HCT116 (cell line): Measurements from ENCODE around the gene RAD52.

Experiments used
- CEBPB ChIP-seq: IDR thresholded peaks from 2 replicates; pipeline ENCODE4 v1.6.1; 2012; ENCODE audit warnings: low read depth
- EGR1 ChIP-seq: IDR thresholded peaks from 2 replicates; pipeline ENCODE4 v1.6.1; 2012; ENCODE audit warnings: low read depth
- EZH2 ChIP-seq: fragments of 200-600 bp; sonication (generic); IDR thresholded peaks from 2 replicates; pipeline ENCODE4 v1.6.1; 2017; ENCODE audit warnings: antibody characterized with exemption, mixed run types
- POLR2A ChIP-seq: IDR thresholded peaks from 2 replicates; pipeline ENCODE4 v1.7.0; 2011; ENCODE audit warnings: borderline replicate concordance; ENCODE audit not compliant: insufficient read depth, insufficient read length; ENCODE audit errors: extremely low read depth
- POLR2AphosphoS5 ChIP-seq: IDR thresholded peaks from 2 replicates; pipeline ENCODE4 v1.6.1; 2011; ENCODE audit warnings: mild to moderate bottlenecking, low read depth, low read length, moderate library complexity
- RAD21 ChIP-seq: IDR thresholded peaks from 2 replicates; pipeline ENCODE4 v1.6.1; 2012; ENCODE audit warnings: low read depth, mild to moderate bottlenecking
- ZNF274 ChIP-seq: fragments of 200-500 bp; sonication (Bioruptor generic); IDR thresholded peaks from 2 replicates; pipeline ENCODE4 v1.6.1; 2014; ENCODE audit warnings: mild to moderate bottlenecking, low read depth, low read length, inconsistent platforms
- TF ChIP-seq, protein P1 (sequence below), 3 experiments: fragments of 200-600 bp in 1 of 3; sonication (generic) in 1 of 3; IDR thresholded peaks in 2 of 3; conservative IDR thresholded peaks in 1 of 3; 2 replicates each; pipeline ENCODE4 v1.5.1; 2012 to 2017; ENCODE audit warnings: low read depth in 2 of 3, low read length in 2 of 3, antibody characterized with exemption in 1 of 3, borderline replicate concordance in 1 of 3, control low read depth in 1 of 3, mild to moderate bottlenecking in 1 of 3, mixed read lengths in 1 of 3, mixed run types in 1 of 3, moderate library complexity in 1 of 3; ENCODE audit not compliant: insufficient read depth in 1 of 3
- TF ChIP-seq, protein P2 (sequence below): IDR thresholded peaks from 2 replicates; pipeline ENCODE4 v1.6.1; 2012; ENCODE audit warnings: low read depth

DNA sequence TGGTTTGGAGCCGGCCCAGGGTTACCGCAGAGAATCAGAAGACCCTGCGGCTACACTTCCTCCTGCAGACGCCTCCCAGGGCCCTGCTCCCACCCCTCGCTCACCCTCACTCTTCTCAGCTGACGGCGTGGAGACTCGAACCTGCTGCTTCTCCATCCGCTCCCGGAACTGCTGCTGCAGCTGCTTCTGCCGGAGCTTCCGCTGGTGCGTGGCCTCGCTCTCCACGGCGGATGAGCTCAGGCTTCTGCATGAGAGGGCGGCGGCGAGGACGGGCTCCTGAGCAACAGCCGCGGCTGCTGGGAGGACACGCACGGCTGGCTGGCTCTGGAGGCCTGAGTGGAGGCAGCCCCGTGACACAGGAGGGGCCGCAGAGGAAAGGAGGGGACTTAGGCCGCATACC is 33.3 kb downstream of the RAD52 start:
- TF ChIP-seq, protein P1, sequence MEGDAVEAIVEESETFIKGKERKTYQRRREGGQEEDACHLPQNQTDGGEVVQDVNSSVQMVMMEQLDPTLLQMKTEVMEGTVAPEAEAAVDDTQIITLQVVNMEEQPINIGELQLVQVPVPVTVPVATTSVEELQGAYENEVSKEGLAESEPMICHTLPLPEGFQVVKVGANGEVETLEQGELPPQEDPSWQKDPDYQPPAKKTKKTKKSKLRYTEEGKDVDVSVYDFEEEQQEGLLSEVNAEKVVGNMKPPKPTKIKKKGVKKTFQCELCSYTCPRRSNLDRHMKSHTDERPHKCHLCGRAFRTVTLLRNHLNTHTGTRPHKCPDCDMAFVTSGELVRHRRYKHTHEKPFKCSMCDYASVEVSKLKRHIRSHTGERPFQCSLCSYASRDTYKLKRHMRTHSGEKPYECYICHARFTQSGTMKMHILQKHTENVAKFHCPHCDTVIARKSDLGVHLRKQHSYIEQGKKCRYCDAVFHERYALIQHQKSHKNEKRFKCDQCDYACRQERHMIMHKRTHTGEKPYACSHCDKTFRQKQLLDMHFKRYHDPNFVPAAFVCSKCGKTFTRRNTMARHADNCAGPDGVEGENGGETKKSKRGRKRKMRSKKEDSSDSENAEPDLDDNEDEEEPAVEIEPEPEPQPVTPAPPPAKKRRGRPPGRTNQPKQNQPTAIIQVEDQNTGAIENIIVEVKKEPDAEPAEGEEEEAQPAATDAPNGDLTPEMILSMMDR (IDR thresholded peaks at IDR 0.05 in 2 of 3, conservative IDR thresholded peaks at IDR 0.05 in 1 of 3; ENCODE audit: borderline replicate concordance in 1 of 3, insufficient read depth in 1 of 3, low read depth in 2 of 3, low read length in 2 of 3): no peak
- TF ChIP-seq CEBPB: no peak
- TF ChIP-seq POLR2AphosphoS5: no peak
- TF ChIP-seq ZNF274: no peak
- TF ChIP-seq EZH2: no peak
- no peak for TF ChIP-seq RAD21
- TF ChIP-seq, protein P2, sequence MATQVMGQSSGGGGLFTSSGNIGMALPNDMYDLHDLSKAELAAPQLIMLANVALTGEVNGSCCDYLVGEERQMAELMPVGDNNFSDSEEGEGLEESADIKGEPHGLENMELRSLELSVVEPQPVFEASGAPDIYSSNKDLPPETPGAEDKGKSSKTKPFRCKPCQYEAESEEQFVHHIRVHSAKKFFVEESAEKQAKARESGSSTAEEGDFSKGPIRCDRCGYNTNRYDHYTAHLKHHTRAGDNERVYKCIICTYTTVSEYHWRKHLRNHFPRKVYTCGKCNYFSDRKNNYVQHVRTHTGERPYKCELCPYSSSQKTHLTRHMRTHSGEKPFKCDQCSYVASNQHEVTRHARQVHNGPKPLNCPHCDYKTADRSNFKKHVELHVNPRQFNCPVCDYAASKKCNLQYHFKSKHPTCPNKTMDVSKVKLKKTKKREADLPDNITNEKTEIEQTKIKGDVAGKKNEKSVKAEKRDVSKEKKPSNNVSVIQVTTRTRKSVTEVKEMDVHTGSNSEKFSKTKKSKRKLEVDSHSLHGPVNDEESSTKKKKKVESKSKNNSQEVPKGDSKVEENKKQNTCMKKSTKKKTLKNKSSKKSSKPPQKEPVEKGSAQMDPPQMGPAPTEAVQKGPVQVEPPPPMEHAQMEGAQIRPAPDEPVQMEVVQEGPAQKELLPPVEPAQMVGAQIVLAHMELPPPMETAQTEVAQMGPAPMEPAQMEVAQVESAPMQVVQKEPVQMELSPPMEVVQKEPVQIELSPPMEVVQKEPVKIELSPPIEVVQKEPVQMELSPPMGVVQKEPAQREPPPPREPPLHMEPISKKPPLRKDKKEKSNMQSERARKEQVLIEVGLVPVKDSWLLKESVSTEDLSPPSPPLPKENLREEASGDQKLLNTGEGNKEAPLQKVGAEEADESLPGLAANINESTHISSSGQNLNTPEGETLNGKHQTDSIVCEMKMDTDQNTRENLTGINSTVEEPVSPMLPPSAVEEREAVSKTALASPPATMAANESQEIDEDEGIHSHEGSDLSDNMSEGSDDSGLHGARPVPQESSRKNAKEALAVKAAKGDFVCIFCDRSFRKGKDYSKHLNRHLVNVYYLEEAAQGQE: no peak
- no peak for TF ChIP-seq POLR2A
- no peak for TF ChIP-seq EGR1
